Spleen (tissue), 7 donors: ENCODE results near the gene SLIT3.

ENCODE experiments used
- CTCF ChIP-seq, 11 experiments: fragments of 200-600 bp in 7 of 11; fragments of 450-650 bp in 4 of 11; sonication (generic) in 4 of 11; IDR thresholded peaks in 8 of 11; conservative IDR thresholded peaks in 3 of 11; 1 replicate in 7 of 11; 2 replicates in 4 of 11; pipeline versions ENCODE4 v1.4.0 to v1.8.0; 2016 to 2021; ENCODE audit warnings: antibody characterized with exemption in 11 of 11, inconsistent platforms in 4 of 11, mild to moderate bottlenecking in 1 of 11
- POLR2A ChIP-seq, 3 donors: fragments of 450-650 bp; IDR thresholded peaks; one replicate each; pipeline ENCODE4 v1.5.1; 2017; ENCODE audit warnings: antibody characterized with exemption in 3 of 3, mild to moderate bottlenecking in 1 of 3
- donor health status: DM: no; HTN: no; CAD: no; lungs with moderate emphysema.
- donor health status: DM: no; HTN: no; CAD: no.
- donor health status: DM: no; HTN: no; CAD: no.

- TF ChIP-seq CTCF (IDR thresholded peaks at IDR 0.05 in 8 of 11, conservative IDR thresholded peaks at IDR 0.05 in 3 of 11) = no peak
- no peak for TF ChIP-seq POLR2A (IDR thresholded peaks at IDR 0.05)
Observed at GRCh38 chr5:168672016-168672415, 628.9 kb downstream of the SLIT3 start.
